Fibroblast of skin of back (primary cell): ENCODE results near the gene HEXIM2.

ENCODE experiments used
- DNase-seq: peaks from one replicate; pipeline ENCODE4 v3.0.0-alpha.2; 2013

The HEXIM2 gene

GRCh38 chr17:45145035-45145389 lies 16.7 kb upstream of the HEXIM2 start:
- DNase-seq, result no peak

- DNase-seq, result no peak
Observed at GRCh38 chr17:45146166-45146565, 15.5 kb upstream of the HEXIM2 start.

GRCh38 chr17:45146592-45146889 lies 15.1 kb upstream of the HEXIM2 start:
- no peak for DNase-seq

- peak; percentile 75 for DNase-seq
Observed at GRCh38 chr17:45146890-45147580, 14.6 kb upstream of the HEXIM2 start.

- DNase-seq, result peak; percentile 95
Observed at GRCh38 chr17:45147581-45148182, 14.0 kb upstream of the HEXIM2 start.

GRCh38 chr17:45148183-45149036 lies 13.3 kb upstream of the HEXIM2 start, which contains the start of gene HEXIM1:
TSS of gene HEXIM1 (plus strand) at chr17:45148475. CDS start at chr17:45149191, 716 bp downstream.
- DNase-seq, result peak; percentile 100

GRCh38 chr17:45149037-45149668 lies 12.5 kb upstream of the HEXIM2 start:
- DNase-seq, result peak; percentile 86

GRCh38 chr17:45149669-45150664 lies 11.7 kb upstream of the HEXIM2 start:
- peak; percentile 63 for DNase-seq

GRCh38 chr17:45150911-45151809 lies 10.5 kb upstream of the HEXIM2 start:
- DNase-seq, result no peak

GRCh38 chr17:45155029-45155428 lies 6.6 kb upstream of the HEXIM2 start:
- no peak for DNase-seq

GRCh38 chr17:45155483-45155882 lies 6.2 kb upstream of the HEXIM2 start:
- no peak for DNase-seq

GRCh38 chr17:45156242-45156641 lies 5.4 kb upstream of the HEXIM2 start:
- DNase-seq, result no peak

- DNase-seq, result peak; percentile 73
Observed at GRCh38 chr17:45160447-45161287, 1.0 kb upstream of the HEXIM2 start.

GRCh38 chr17:45162025-45162687 lies 481 bp downstream of the HEXIM2 start:
- DNase-seq, result no peak

- DNase-seq, result no peak
Observed at GRCh38 chr17:45164734-45165269, 3.1 kb downstream of the HEXIM2 start.

GRCh38 chr17:45168991-45169752 lies 7.5 kb downstream of the HEXIM2 start:
- no peak for DNase-seq

- no peak for DNase-seq
Observed at GRCh38 chr17:45170280-45170930, 8.7 kb downstream of the HEXIM2 start.

GRCh38 chr17:45170931-45171337 lies 9.3 kb downstream of the HEXIM2 start:
- DNase-seq, result peak; percentile 84
